Trophoblast cell (in vitro differentiated cells and primary cell): ENCODE measurements around the gene CFDP1.

Experiments used
- DNase-seq, 2 donors: peaks; one replicate each; pipeline ENCODE4 v3.0.0-alpha.2; 2016
- H2AFZ ChIP-seq: 2 replicates; pipeline ENCODE4 v1.6.1; 2013; ENCODE audit warnings: low read length, moderate library complexity, mild to moderate bottlenecking; ENCODE audit not compliant: insufficient read depth, poor library complexity
- H2AK5ac ChIP-seq: 2 replicates; pipeline ENCODE4 v1.6.1; 2013; ENCODE audit warnings: mild to moderate bottlenecking, low read length
- H2BK120ac ChIP-seq: 2 replicates; pipeline ENCODE4 v1.6.1; 2013; ENCODE audit warnings: low read length, mild to moderate bottlenecking, moderate library complexity; ENCODE audit not compliant: insufficient read depth, poor library complexity
- H2BK12ac ChIP-seq: 2 replicates; pipeline ENCODE4 v1.6.1; 2013; ENCODE audit warnings: mild to moderate bottlenecking, low read length, moderate library complexity
- H2BK5ac ChIP-seq: 2 replicates; pipeline ENCODE4 v1.6.1; 2013; ENCODE audit warnings: low read length, low read depth, moderate library complexity, mild to moderate bottlenecking; ENCODE audit not compliant: poor library complexity
- H3K14ac ChIP-seq: 2 replicates; pipeline ENCODE4 v1.6.1; 2013; ENCODE audit warnings: mild to moderate bottlenecking, low read length
- H3K18ac ChIP-seq: 2 replicates; pipeline ENCODE4 v1.6.1; 2013; ENCODE audit warnings: mild to moderate bottlenecking, low read length
- H3K23ac ChIP-seq: 2 replicates; pipeline ENCODE4 v1.6.1; 2013; ENCODE audit warnings: low read length
- H3K27ac ChIP-seq: 2 replicates; pipeline ENCODE4 v1.5.1; 2013; ENCODE audit warnings: low read depth, mild to moderate bottlenecking, inconsistent platforms, low read length, moderate library complexity
- H3K27me3 ChIP-seq: 2 replicates; pipeline ENCODE4 v1.6.1; 2013; ENCODE audit warnings: inconsistent platforms, mild to moderate bottlenecking, low read length, moderate library complexity; ENCODE audit not compliant: insufficient read depth
- H3K36me3 ChIP-seq, 2 experiments: 1 replicate in 1 of 2; 2 replicates in 1 of 2; pipeline ENCODE4 v1.6.1; 2013; ENCODE audit warnings: low read length in 2 of 2, mild to moderate bottlenecking in 2 of 2, moderate library complexity in 1 of 2; ENCODE audit not compliant: insufficient read depth in 2 of 2, control insufficient read depth in 1 of 2
- H3K4ac ChIP-seq: 2 replicates; pipeline ENCODE4 v1.6.1; 2013; ENCODE audit warnings: low read depth, mild to moderate bottlenecking, low read length, moderate library complexity
- H3K4me1 ChIP-seq, 2 experiments: 1 replicate in 1 of 2; 2 replicates in 1 of 2; pipeline ENCODE4 v1.6.1; 2013; ENCODE audit warnings: low read length in 2 of 2, mild to moderate bottlenecking in 2 of 2, moderate library complexity in 1 of 2; ENCODE audit not compliant: insufficient read depth in 2 of 2, control insufficient read depth in 1 of 2
- H3K4me2 ChIP-seq: 2 replicates; pipeline ENCODE4 v1.6.1; 2013; ENCODE audit warnings: inconsistent platforms, mild to moderate bottlenecking, low read length, moderate library complexity
- H3K4me3 ChIP-seq: 2 replicates; pipeline ENCODE4 v1.5.1; 2013; ENCODE audit warnings: mild to moderate bottlenecking, low read depth, low read length, inconsistent platforms
- H3K79me1 ChIP-seq: one replicate; pipeline ENCODE4 v1.6.1; 2013; ENCODE audit warnings: low read length
- H3K79me2 ChIP-seq: 2 replicates; pipeline ENCODE4 v1.6.1; 2013; ENCODE audit warnings: low read length, mild to moderate bottlenecking; ENCODE audit not compliant: control insufficient read depth, insufficient read depth, poor library complexity
- H3K9ac ChIP-seq: 2 replicates; pipeline ENCODE4 v1.6.1; 2013; ENCODE audit warnings: mild to moderate bottlenecking, low read length
- H3K9me3 ChIP-seq: 2 replicates; pipeline ENCODE4 v1.6.1; 2013; ENCODE audit warnings: low read depth, mild to moderate bottlenecking, control low read depth, inconsistent platforms, low read length; ENCODE audit not compliant: insufficient read depth
- H4K12ac ChIP-seq: 2 replicates; pipeline ENCODE4 v1.6.1; 2013; ENCODE audit warnings: low read depth, mild to moderate bottlenecking, low read length, moderate library complexity
- H4K8ac ChIP-seq: 2 replicates; pipeline ENCODE4 v1.6.1; 2013; ENCODE audit warnings: low read depth, mild to moderate bottlenecking, low read length, moderate library complexity
- H4K91ac ChIP-seq: one replicate; pipeline ENCODE4 v1.6.1; 2013; ENCODE audit warnings: low read depth, mild to moderate bottlenecking, low read length, moderate library complexity
- WGBS: extraction: QIAGEN DNeasy Blood & Tissue Kit; methylation state at CpG from one replicate; pipeline ENCODE4 v1.1.7; 2013; ENCODE audit warnings: missing lambda C conversion rate; ENCODE audit not compliant: insufficient read length, insufficient coverage; ENCODE audit errors: extremely low coverage; 5-methylcytosine and 5-hydroxymethylcytosine counted together

Gene CFDP1

DNA sequence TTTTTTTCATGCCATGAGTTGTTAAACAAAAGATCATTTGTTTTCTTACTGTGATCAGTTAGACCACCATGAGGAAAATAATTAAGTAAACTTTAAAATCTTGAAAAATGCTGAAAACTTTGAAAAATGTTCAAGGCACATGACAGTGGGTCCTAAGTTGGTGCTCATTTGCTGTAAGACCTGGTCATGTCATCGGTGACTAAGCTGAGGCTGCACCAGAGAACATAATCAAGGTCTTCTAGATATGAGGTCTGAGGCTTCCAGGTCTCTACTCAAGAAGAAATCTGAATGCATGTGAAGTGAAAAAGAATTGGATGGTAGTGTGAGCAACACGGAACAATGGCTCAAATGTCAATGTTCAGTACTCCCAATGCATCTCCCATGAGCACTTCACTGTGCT is 87.6 kb downstream of the CFDP1 start:
- Histone ChIP-seq H3K4me1 (peaks cover 20 to 30% of the 10 kb centered on the region in 2 experiments), H3K18ac (no peak overlapping the region), H3K23ac (no peak overlapping the region), H4K91ac (no peak overlapping the region), H3K9ac (no peak overlapping the region), H3K4me2 (no peak overlapping the region), H2BK120ac (no peak overlapping the region), H3K14ac (no peak overlapping the region), H2AK5ac (no peak overlapping the region), H3K27ac (no peak overlapping the region), H3K4me3 (no peak overlapping the region), H2BK5ac (no peak overlapping the region), H3K79me2 (no peaks in the 10 kb centered on the region), H4K12ac (no peak overlapping the region), H4K8ac (no peak overlapping the region), H2BK12ac (no peak overlapping the region), H3K27me3 (no peaks in the 10 kb centered on the region), H3K36me3 (no peaks in the 10 kb centered on the region), H3K9me3 (no peaks in the 10 kb centered on the region), H3K79me1 (peaks cover 19% of the 10 kb centered on the region), H2AFZ (no peak overlapping the region), H3K4ac (no peak overlapping the region)
- no CpG with 5 or more reads among the region's 2 CpGs for WGBS
- DNase-seq: no peak

GRCh38 chr16:75343941-75344340 is 89.4 kb downstream of the CFDP1 start:
- Histone ChIP-seq H3K4me2 (no peak overlapping the region), H2AFZ (no peak overlapping the region), H3K79me1 (peaks cover 23% of the 10 kb centered on the region), H3K4ac (no peak overlapping the region), H2BK12ac (no peak overlapping the region), H3K14ac (no peak overlapping the region), H2AK5ac (no peak overlapping the region), H2BK5ac (no peak overlapping the region), H3K27ac (peak overlapping the region; percentile 100), H4K12ac (no peak overlapping the region), H3K9me3 (no peaks in the 10 kb centered on the region), H3K18ac (no peak overlapping the region), H3K36me3 (no peaks in the 10 kb centered on the region), H3K79me2 (no peaks in the 10 kb centered on the region), H3K4me1 (peaks cover 18 to 31% of the 10 kb centered on the region in 2 experiments), H3K4me3 (no peak overlapping the region), H3K23ac (no peak overlapping the region), H4K91ac (no peak overlapping the region), H2BK120ac (no peak overlapping the region), H4K8ac (no peak overlapping the region), H3K9ac (no peak overlapping the region), H3K27me3 (no peaks in the 10 kb centered on the region)
- no CpG with 5 or more reads among the region's 3 CpGs for WGBS
- no peak for DNase-seq

DNA sequence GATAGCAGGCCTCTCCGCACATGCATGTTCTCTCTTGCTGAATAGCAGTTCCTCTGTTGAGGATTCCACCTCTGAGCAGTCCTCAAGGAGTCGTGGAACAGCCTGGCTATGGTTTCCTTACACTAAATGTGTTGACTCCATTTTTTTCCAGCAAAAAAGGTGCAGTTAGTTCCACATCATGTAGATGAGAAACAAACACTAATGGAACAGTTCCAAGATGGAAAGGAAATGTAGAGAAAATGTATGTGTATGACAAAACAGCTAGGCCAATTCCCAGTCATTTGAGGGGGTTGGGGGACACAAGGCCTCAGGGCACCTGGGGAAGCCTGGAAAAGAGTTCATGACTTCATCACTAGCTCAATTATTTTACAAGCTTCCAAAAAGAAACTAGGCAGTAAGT is 90.0 kb downstream of the CFDP1 start:
- H3K4me2 ChIP-seq: no peak overlapping the region
- H3K4ac ChIP-seq: no peak overlapping the region
- no peak overlapping the region for H3K9ac ChIP-seq
- no peak overlapping the region for H4K8ac ChIP-seq
- peaks cover 16 to 29% of the 10 kb centered on the region in 2 experiments for H3K4me1 ChIP-seq
- H3K79me2 ChIP-seq: no peaks in the 10 kb centered on the region
- H3K18ac ChIP-seq: no peak overlapping the region
- H3K36me3 ChIP-seq: no peaks in the 10 kb centered on the region
- H4K12ac ChIP-seq: no peak overlapping the region
- no peak overlapping the region for H4K91ac ChIP-seq
- H3K4me3 ChIP-seq: no peak overlapping the region
- peak overlapping the region; percentile 3 for H2BK5ac ChIP-seq
- H3K27me3 ChIP-seq: no peaks in the 10 kb centered on the region
- H3K14ac ChIP-seq: no peak overlapping the region
- H3K23ac ChIP-seq: no peak overlapping the region
- peaks cover 21% of the 10 kb centered on the region for H3K79me1 ChIP-seq
- H3K27ac ChIP-seq: peak overlapping the region; percentile 100
- DNase-seq: no peak
- no peak overlapping the region for H2AFZ ChIP-seq
- H2BK120ac ChIP-seq: no peak overlapping the region
- peak overlapping the region; percentile 13 for H2BK12ac ChIP-seq
- H2AK5ac ChIP-seq: no peak overlapping the region
- no CpG with 5 or more reads among the region's 2 CpGs for WGBS
- H3K9me3 ChIP-seq: no peaks in the 10 kb centered on the region

GRCh38 chr16:75342308-75342811 is 90.9 kb downstream of the CFDP1 start:
- H3K27me3 ChIP-seq: no peaks in the 10 kb centered on the region

More at GRCh38 chr16:75342308-75342811, 90.9 kb downstream of the CFDP1 start:
- Histone ChIP-seq H3K9ac (no peak overlapping the region), H3K23ac (peak overlapping the region; percentile 10), H2AFZ (no peak overlapping the region), H3K36me3 (no peaks in the 10 kb centered on the region), H4K8ac (no peak overlapping the region), H3K4me2 (no peak overlapping the region), H3K27ac (peak overlapping the region; percentile 100), H2BK120ac (peak overlapping the region; percentile 20), H3K4me1 (peaks cover 16 to 29% of the 10 kb centered on the region in 2 experiments), H2BK12ac (peak overlapping the region; percentile 77), H2BK5ac (peak overlapping the region; percentile 34), H3K9me3 (no peaks in the 10 kb centered on the region), H3K18ac (no peak overlapping the region), H3K4me3 (no peak overlapping the region), H3K4ac (no peak overlapping the region), H3K79me2 (no peaks in the 10 kb centered on the region), H4K12ac (no peak overlapping the region), H3K79me1 (peaks cover 21% of the 10 kb centered on the region), H2AK5ac (no peak overlapping the region), H4K91ac (peak overlapping the region; percentile 70), H3K14ac (no peak overlapping the region)
- DNase-seq: no peak
- no CpG with 5 or more reads among the region's 2 CpGs for WGBS
